Amniotic epithelial cell (primary cell): ENCODE measurements around the gene CDH4.
A peak's percentile ranks its signal among the peaks of the same experiment; 100 is the strongest.

Experiments used
- DNase-seq: peaks from one replicate; pipeline ENCODE4 v3.0.0-alpha.2; 2010; ENCODE audit warnings: low read depth

CDH4 gene

GRCh38 chr20:61251529-61252393 lies at the start of gene CDH4:
TSS of gene CDH4 (plus strand) at chr20:61252261.
- peak; percentile 10 for DNase-seq

DNA sequence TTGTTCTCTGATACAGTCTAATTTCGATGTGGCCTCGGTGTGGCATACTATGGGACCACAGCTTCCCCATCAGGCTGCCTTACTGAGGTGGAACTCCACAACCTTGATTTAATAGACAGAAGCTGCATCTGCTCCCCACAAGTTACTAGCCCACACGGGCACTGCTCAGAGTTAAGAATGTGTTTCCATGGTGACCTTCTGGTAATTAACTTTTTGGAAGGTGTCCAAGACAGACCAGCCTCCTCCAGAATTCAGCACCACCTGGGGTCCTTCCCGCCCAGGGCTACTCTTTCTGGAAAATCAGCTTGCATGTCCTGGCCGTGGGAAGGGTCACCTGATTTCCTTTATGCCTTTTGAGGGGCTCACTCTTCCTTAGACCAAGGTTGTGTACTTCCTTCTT lies 48.7 kb upstream of the CDH4 start:
- DNase-seq: no peak

- DNase-seq: no peak
Observed at GRCh38 chr20:61204206-61204605, 47.9 kb upstream of the CDH4 start.

- DNase-seq: no peak
Observed at GRCh38 chr20:61205769-61206168, 46.3 kb upstream of the CDH4 start.

DNA sequence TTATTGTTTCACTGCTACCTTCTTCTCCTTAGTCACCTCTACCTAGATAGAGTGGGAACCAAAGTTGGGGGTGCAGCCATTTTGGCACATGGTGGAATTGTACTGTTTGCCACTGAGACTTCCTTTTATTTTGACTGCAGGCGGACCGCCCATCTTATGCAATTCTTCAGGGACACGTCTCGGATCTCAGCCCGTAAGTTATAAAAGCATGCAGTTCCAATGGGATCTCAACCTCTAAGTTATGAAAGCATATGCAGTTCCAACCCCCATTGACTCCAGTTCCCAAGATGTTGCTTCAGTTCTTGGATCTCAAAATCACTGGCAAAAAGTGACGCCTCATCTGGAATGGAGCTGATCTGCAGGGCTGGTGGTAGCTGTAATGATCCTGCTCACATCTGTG lies 41.2 kb upstream of the CDH4 start:
- DNase-seq: no peak

DNA sequence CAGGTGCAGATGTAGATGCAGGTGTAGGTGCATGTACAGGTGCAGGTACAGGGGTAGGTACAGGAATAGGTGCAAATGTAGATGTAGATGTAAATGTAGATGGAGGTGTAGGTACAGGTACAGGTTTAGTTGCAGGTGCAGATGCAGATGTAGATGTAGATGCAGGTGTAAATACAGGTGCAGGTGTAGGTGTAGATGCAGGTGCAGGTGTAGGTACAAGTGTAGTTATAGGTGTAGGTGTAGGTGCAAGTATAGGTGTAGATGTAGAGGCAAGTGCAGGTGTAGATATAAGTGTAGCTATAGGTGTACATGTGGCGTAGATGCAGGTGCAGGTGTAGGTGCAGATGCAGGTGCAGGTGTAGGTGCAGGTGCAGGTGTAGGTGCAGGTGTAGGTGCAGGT lies 34.2 kb upstream of the CDH4 start:
- no peak for DNase-seq

GRCh38 chr20:61219021-61219431 lies 33.0 kb upstream of the CDH4 start:
- DNase-seq: peak; percentile 5

DNA sequence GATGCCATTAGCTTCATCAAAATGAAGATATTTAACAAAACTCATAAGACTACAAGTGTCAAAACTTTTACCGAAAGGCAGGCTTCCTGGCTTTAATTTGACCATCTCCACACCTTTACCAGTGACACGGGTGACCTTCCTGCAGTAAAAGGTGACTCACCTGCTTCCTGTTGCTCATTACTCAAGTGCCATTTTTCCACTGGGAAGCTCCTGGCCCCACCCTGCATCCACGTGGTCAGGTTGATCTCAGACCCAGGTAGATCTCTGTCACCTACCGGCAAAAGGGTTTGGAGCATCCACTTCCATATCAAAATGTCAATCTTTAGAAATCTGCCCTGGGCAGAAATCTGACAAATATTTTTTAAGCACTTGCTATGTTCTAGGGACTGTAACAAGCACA lies 31.9 kb upstream of the CDH4 start:
- DNase-seq: no peak

- no peak for DNase-seq
Observed at GRCh38 chr20:61220626-61221325, 31.3 kb upstream of the CDH4 start.

- DNase-seq: no peak
Observed at GRCh38 chr20:61222699-61223098, 29.4 kb upstream of the CDH4 start.

- DNase-seq: no peak
Observed at GRCh38 chr20:61223121-61223520, 28.9 kb upstream of the CDH4 start.

DNA sequence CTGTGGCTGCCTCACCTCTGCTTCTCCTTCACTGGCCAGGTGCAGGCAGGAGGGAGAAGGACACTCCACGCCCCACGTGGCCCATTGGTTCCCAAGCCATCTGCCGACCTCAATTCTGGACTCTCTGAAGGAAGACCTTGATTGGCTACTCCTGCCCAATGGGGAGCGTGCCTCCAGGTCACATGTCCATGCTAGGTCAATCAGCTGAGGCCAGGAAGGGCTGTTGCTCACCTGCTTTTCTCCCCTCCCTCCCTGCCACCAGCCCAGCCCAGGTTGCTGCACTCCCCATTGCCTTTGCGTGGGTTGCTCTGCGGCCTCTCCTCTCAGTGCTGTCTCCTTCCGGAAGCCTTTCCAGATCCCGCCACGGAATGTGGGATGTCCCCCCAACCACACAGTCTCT lies 21.9 kb upstream of the CDH4 start:
- DNase-seq: no peak

DNA sequence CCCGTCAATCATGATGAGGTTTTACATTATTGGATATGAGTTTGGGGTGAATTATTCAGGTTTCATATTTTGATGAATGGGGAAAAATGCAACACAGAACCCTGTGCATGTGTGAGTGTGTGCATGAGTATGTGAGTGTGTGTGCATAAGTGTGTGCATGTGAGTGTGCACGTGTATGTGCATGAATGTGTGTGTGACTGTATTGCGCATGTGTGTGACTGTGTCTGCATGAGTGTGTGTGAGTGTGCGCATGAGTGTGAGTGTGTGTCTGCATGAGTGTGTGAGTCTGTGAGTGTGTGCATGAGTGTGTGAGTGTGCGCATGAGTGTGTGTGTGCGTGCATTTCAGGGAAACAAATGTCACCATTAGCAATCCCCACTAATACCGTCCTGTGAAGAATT lies 18.5 kb upstream of the CDH4 start:
- no peak for DNase-seq

- DNase-seq: no peak
Observed at GRCh38 chr20:61234224-61234890, 17.7 kb upstream of the CDH4 start.

DNA sequence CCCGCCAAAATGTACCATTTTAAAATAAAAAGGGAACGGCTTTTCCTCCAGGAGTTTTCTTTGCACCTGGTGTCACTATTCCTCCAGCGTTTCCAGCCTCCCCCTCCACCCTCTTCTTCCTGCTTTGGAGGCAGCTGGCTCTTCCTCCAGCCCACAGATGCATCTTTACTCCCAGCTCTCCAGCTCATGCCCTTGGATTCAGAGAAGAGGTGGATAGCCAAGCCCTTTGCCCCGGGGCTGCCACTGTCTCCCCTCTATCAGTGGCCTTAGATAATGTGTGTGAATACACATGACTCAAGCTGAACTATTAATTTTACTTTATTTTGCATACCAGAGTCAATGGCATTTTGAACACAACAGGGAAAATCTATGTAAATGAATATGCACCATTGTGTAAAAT lies 15.3 kb upstream of the CDH4 start:
- DNase-seq: no peak

DNA sequence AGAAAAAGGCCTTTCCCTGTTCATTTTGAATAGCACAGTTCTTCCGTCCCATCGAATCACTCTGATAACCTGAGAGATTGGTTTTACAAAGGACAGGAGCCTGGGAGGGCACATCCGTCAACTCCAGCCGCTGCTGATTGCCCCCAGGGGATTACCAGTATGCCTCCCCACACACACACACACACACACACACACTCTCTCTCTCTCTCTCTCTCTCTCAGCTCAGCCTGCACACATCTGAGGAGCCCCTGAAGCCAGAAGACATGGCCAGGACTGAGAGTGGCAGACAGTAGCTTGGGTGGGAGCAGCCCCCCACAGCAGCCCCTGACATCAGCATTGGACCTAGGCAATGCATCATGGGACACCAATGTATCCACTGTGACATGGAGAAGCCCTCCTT lies 13.2 kb upstream of the CDH4 start:
- DNase-seq: no peak

DNA sequence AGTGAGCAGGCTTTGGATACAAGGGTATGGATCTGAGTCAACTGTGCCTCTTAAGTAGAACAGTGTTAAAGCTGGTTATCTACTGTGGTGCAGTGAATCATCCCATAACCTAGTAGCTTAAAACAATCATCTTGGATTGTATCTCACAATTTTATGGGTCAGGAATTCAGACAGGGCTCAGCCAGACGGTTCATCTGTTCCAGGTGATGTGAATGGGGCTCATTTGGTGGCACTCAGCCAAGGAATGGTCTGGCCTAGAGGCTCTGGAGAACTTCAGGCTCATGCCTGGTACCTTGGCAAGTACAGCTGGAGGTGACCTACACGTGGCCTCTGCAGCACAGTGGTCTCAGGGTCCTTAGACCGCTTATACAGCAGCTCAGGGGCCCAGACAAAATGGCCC lies 11.2 kb upstream of the CDH4 start:
- DNase-seq: no peak

GRCh38 chr20:61244213-61244612 lies 7.8 kb upstream of the CDH4 start:
- no peak for DNase-seq

- no peak for DNase-seq
Observed at GRCh38 chr20:61246269-61246668, 5.8 kb upstream of the CDH4 start.

DNA sequence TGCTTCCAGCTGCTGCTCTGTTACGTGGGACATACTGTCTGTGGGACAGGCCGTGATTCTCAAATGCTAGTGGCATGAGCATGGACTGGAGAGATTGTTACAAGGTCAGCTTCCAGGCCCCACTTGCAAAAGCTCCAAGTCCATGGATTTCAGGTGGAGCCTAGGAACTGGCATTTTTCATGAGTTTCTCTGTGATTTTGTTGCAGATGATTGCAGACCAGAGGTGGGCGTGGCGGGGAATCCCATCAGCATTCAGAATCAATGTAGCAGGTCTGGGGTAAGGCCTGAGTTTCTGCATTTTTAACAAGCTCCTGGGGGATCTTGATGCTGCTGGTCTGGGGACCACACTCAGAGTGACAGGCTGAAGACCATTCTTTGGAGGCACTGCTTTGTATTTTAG lies 2.4 kb upstream of the CDH4 start:
- DNase-seq: no peak

DNA sequence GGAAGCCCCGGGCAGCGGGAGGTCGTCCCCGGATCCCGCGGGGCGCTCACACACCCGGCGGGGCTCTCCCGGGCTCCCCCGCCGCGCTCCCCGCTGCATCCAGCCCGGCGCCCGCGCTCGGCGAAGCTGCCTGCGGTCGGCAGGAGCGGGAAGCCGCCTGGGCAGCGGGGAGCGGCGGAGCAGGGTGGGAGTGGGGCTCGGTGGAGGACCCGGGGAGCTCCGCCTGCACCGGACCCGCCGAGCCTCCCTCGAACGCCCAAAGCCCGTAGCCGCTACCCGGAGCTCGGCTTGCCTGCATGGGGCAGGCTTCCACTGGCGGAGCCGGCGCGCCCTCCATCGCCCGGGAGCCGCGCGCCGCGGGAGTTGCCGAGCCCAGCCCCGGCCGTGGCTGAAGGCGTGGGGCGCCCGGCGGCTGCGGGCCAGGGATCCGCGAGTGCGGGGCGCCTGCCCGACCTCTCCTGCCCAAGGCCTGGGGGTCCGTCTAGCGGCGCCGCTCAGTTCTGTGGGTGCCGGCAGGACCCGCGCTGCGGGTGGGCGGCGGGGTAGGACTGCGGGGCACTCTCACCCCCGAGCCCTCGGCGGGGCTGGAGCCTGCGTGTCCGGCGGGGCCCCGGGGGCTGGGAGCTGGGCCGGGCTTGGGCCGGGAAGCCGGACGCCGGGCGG lies 671 bp downstream of the CDH4 start:
- peak; percentile 27 for DNase-seq

DNA sequence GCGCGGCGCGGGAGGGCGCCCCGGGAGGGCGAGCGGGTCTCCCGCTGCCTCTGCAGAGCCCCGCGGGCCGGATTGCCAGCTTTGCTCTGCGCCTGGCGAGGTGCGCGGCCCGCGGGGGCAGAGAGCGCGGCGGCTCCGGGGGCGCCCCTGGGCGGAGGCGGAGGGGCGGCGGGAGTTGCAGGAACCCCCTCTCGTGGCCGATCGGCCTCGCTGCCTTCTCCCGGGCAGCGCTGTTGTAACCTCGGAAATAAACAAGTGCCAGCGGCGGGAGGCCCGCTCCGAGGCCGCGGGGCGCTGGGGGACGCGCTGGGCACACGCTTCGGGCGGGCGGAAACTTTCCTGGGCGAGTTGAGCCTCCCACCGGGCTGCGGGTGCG lies 1.2 kb downstream of the CDH4 start:
- DNase-seq: peak; percentile 38
